Liver (tissue), 2 donors: ENCODE results near the gene CCM2.

Experiments used
- JUND ChIP-seq, 2 donors: IDR thresholded peaks; 2 replicates each; pipeline ENCODE4 v1.6.1; 2016; ENCODE audit warnings: antibody characterized with exemption in 2 of 2
- RAD21 ChIP-seq, 2 donors: IDR thresholded peaks; 2 replicates each; pipeline ENCODE4 v1.6.1; 2016; ENCODE audit warnings: antibody characterized with exemption in 2 of 2, mild to moderate bottlenecking in 2 of 2
- TF ChIP-seq, protein P1 (sequence below): IDR thresholded peaks from 2 replicates; pipeline ENCODE4 v1.6.1; 2016; ENCODE audit warnings: antibody characterized with exemption, mild to moderate bottlenecking
- TF ChIP-seq, protein P2 (sequence below): IDR thresholded peaks from 2 replicates; pipeline ENCODE4 v1.6.1; 2016; ENCODE audit warnings: antibody characterized with exemption
- donor health status: healthy.

DNA sequence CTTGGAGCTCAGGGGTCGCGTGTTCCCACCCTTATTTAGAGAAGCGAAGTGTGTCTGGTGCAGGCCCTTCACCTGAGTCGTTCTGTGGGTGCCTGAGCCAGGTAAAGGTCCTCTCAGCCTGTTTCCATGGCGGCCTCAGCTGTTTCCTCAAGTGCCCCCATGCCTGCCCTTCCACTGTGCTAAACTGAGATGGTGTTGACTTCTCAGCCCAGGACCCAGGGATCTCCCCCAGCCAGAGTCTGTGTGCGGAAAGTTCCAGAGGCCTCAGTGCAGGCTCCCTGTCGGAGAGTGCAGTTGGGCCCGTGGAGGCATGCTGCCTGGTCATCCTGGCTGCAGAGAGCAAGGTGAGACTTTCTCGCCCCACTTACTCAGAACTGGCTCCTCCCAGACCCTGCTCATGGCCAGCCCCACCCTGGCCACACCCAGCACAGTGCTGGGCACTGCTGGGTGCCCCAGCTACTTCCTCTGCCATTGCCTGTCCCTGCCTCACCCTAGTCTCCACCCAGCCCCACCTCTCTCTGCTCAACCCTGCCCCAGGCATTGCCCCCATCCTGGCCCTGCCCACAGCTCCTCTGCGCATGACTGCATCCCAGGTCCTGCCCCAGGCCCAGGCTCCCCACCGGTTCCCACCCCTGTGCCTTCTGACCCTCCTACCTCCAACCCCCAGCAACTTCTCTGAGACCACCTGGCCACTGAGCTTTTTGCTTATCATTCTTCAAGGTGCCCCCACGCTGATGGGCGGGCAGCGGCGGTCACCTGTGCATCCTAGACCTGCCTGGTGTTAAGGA, 68.4 kb downstream of the CCM2 start:
- TF ChIP-seq JUND (IDR thresholded peaks at IDR 0.05), result no peak
- TF ChIP-seq, protein P1, sequence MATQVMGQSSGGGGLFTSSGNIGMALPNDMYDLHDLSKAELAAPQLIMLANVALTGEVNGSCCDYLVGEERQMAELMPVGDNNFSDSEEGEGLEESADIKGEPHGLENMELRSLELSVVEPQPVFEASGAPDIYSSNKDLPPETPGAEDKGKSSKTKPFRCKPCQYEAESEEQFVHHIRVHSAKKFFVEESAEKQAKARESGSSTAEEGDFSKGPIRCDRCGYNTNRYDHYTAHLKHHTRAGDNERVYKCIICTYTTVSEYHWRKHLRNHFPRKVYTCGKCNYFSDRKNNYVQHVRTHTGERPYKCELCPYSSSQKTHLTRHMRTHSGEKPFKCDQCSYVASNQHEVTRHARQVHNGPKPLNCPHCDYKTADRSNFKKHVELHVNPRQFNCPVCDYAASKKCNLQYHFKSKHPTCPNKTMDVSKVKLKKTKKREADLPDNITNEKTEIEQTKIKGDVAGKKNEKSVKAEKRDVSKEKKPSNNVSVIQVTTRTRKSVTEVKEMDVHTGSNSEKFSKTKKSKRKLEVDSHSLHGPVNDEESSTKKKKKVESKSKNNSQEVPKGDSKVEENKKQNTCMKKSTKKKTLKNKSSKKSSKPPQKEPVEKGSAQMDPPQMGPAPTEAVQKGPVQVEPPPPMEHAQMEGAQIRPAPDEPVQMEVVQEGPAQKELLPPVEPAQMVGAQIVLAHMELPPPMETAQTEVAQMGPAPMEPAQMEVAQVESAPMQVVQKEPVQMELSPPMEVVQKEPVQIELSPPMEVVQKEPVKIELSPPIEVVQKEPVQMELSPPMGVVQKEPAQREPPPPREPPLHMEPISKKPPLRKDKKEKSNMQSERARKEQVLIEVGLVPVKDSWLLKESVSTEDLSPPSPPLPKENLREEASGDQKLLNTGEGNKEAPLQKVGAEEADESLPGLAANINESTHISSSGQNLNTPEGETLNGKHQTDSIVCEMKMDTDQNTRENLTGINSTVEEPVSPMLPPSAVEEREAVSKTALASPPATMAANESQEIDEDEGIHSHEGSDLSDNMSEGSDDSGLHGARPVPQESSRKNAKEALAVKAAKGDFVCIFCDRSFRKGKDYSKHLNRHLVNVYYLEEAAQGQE, result no peak
- TF ChIP-seq, protein P2, sequence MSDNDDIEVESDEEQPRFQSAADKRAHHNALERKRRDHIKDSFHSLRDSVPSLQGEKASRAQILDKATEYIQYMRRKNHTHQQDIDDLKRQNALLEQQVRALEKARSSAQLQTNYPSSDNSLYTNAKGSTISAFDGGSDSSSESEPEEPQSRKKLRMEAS, result no peak
- TF ChIP-seq RAD21 (IDR thresholded peaks at IDR 0.05), result no peak
